OCI-LY1 (cell line): ENCODE measurements around the gene UBXN10.
"Not testable (repeated sequence)": the region's sequence is repeated elsewhere in the genome, so short reads cannot be mapped to it uniquely, and the experiment has no call there.

Source experiments
- H2AFZ ChIP-seq: fragments of 200-600 bp; sonication (generic), shearing (Covaris generic); 2 replicates; pipeline ENCODE4 v1.6.0; 2014; ENCODE audit warnings: antibody characterized with exemption, mild to moderate bottlenecking, low read length
- H3F3A ChIP-seq: fragments of 200-600 bp; sonication (generic), shearing (Covaris generic); 2 replicates; pipeline ENCODE4 v1.6.0; 2014; ENCODE audit warnings: mild to moderate bottlenecking, antibody characterized with exemption, low read length, moderate library complexity; ENCODE audit not compliant: insufficient read depth
- H3K27ac ChIP-seq: fragments of 200-600 bp; sonication (generic); 2 replicates; pipeline ENCODE4 v1.5.1; 2014; ENCODE audit warnings: low read length, mixed run types, mild to moderate bottlenecking, low read depth; ENCODE audit not compliant: poor library complexity, severe bottlenecking
- H3K27me3 ChIP-seq: fragments of 200-600 bp; sonication (generic); 2 replicates; pipeline ENCODE4 v1.6.0; 2014; ENCODE audit warnings: antibody characterized with exemption, mild to moderate bottlenecking, low read length, moderate library complexity; ENCODE audit not compliant: insufficient read depth
- H3K36me3 ChIP-seq: fragments of 200-600 bp; sonication (generic); 2 replicates; pipeline ENCODE4 v1.6.1; 2014; ENCODE audit warnings: mild to moderate bottlenecking, antibody characterized with exemption, low read length, moderate library complexity, mixed read lengths; ENCODE audit not compliant: insufficient read depth
- H3K4me1 ChIP-seq: fragments of 200-600 bp; sonication (generic); 2 replicates; pipeline ENCODE4 v1.5.1; 2014; ENCODE audit warnings: mild to moderate bottlenecking, low read length, moderate library complexity; ENCODE audit not compliant: insufficient read depth, severe bottlenecking
- H3K4me2 ChIP-seq: fragments of 200-600 bp; sonication (generic), shearing (Covaris generic); 2 replicates; pipeline ENCODE4 v1.6.1; 2014; ENCODE audit warnings: low read length
- H3K4me3 ChIP-seq: fragments of 200-600 bp; sonication (generic); 2 replicates; pipeline ENCODE4 v1.5.1; 2014; ENCODE audit warnings: low read length, low read depth, mild to moderate bottlenecking, mixed read lengths; ENCODE audit not compliant: poor library complexity, severe bottlenecking
- H3K79me2 ChIP-seq: fragments of 200-600 bp; shearing (Covaris generic); 2 replicates; pipeline ENCODE4 v1.6.1; 2016; ENCODE audit warnings: mixed run types, low read length, mixed read lengths; ENCODE audit not compliant: insufficient read depth
- H3K9ac ChIP-seq: fragments of 200-600 bp; sonication (generic), shearing (Covaris generic); 2 replicates; pipeline ENCODE4 v1.6.1; 2014; ENCODE audit warnings: mild to moderate bottlenecking, low read length, mixed read lengths
- H3K9me2 ChIP-seq: fragments of 200-600 bp; sonication (generic), shearing (Covaris generic); 2 replicates; pipeline ENCODE4 v1.6.1; 2014; ENCODE audit warnings: low read depth, mild to moderate bottlenecking, low read length, mixed read lengths
- H3K9me3 ChIP-seq: fragments of 200-600 bp; shearing (Covaris generic); 2 replicates; pipeline ENCODE4 v1.6.1; 2014; ENCODE audit warnings: low read length, mixed read lengths
- H4K20me1 ChIP-seq: fragments of 200-600 bp; sonication (generic), shearing (Covaris generic); 2 replicates; pipeline ENCODE4 v1.6.0; 2016; ENCODE audit warnings: mild to moderate bottlenecking, low read length; ENCODE audit not compliant: insufficient read depth
- CTCF ChIP-seq: fragments of 200-600 bp; sonication (generic), shearing (Covaris generic); IDR thresholded peaks from 2 replicates; pipeline ENCODE4 v1.5.1; 2017; ENCODE audit warnings: mild to moderate bottlenecking, antibody characterized with exemption, low read length, moderate library complexity, mixed read lengths
- EZH2 ChIP-seq: fragments of 200-600 bp; sonication (generic), shearing (Covaris generic); IDR thresholded peaks from 2 replicates; pipeline ENCODE4 v1.8.0; 2017; ENCODE audit warnings: borderline replicate concordance, mixed run types, mild to moderate bottlenecking, antibody characterized with exemption, low read length, moderate library complexity, mixed read lengths

Gene UBXN10

GRCh38 chr1:20229171-20229570 lies 43.3 kb downstream of the UBXN10 start:
- no peaks in the 10 kb centered on the region for H3K9me3 ChIP-seq
- H2AFZ ChIP-seq, result no peak overlapping the region
- no peak overlapping the region for H3K9ac ChIP-seq
- no peaks in the 10 kb centered on the region for H3K27me3 ChIP-seq
- no peak overlapping the region for H3K27ac ChIP-seq
- H3F3A ChIP-seq, result no peaks in the 10 kb centered on the region
- no peaks in the 10 kb centered on the region for H3K36me3 ChIP-seq
- no peak overlapping the region for H3K4me2 ChIP-seq
- H3K79me2 ChIP-seq, result no peaks in the 10 kb centered on the region
- H3K4me1 ChIP-seq, result no peaks in the 10 kb centered on the region
- TF ChIP-seq EZH2 (no peak), CTCF (no peak)
- no peaks in the 10 kb centered on the region for H3K9me2 ChIP-seq
- no peaks in the 10 kb centered on the region for H4K20me1 ChIP-seq
- no peak overlapping the region for H3K4me3 ChIP-seq

GRCh38 chr1:20232564-20232963 lies 46.7 kb downstream of the UBXN10 start:
- not testable (repeated sequence) for H3K9me3 ChIP-seq, H4K20me1 ChIP-seq, H3K9ac ChIP-seq, H3K27ac ChIP-seq, H3F3A ChIP-seq, H3K27me3 ChIP-seq, H3K79me2 ChIP-seq, H3K36me3 ChIP-seq, H3K4me2 ChIP-seq, H3K4me3 ChIP-seq, H3K9me2 ChIP-seq, H3K4me1 ChIP-seq, H2AFZ ChIP-seq

- Histone ChIP-seq H3K4me2 (no peak overlapping the region), H3K36me3 (no peaks in the 10 kb centered on the region), H4K20me1 (no peaks in the 10 kb centered on the region), H3K9ac (no peak overlapping the region), H2AFZ (no peak overlapping the region), H3K79me2 (no peaks in the 10 kb centered on the region), H3K27me3 (no peaks in the 10 kb centered on the region; the same call in 1 of the 2 replicates), H3K4me3 (no peak overlapping the region), H3K27ac (no peak overlapping the region), H3K4me1 (no peaks in the 10 kb centered on the region), H3K9me3 (no peaks in the 10 kb centered on the region), H3F3A (no peaks in the 10 kb centered on the region), H3K9me2 (no peaks in the 10 kb centered on the region)
- no peak for TF ChIP-seq EZH2
- peak; percentile 53 for TF ChIP-seq CTCF
Observed at GRCh38 chr1:20233394-20233793, 47.5 kb downstream of the UBXN10 start.

GRCh38 chr1:20233866-20234265 lies 48.0 kb downstream of the UBXN10 start:
- H3K27ac ChIP-seq, result no peak overlapping the region
- H3K27me3 ChIP-seq, result no peaks in the 10 kb centered on the region; the same call in 1 of the 2 replicates
- no peak overlapping the region for H3K4me2 ChIP-seq
- TF ChIP-seq EZH2 (no peak), CTCF (no peak)
- no peaks in the 10 kb centered on the region for H4K20me1 ChIP-seq
- H3K9me3 ChIP-seq, result no peaks in the 10 kb centered on the region
- H3K9ac ChIP-seq, result no peak overlapping the region
- no peaks in the 10 kb centered on the region for H3K4me1 ChIP-seq
- H2AFZ ChIP-seq, result no peak overlapping the region
- H3K79me2 ChIP-seq, result no peaks in the 10 kb centered on the region
- no peaks in the 10 kb centered on the region for H3K36me3 ChIP-seq
- H3K4me3 ChIP-seq, result no peak overlapping the region
- no peaks in the 10 kb centered on the region for H3K9me2 ChIP-seq
- H3F3A ChIP-seq, result no peaks in the 10 kb centered on the region
